Activated CD8-positive, alpha-beta memory T cell treated with anti-CD3 and anti-CD28 coated beads, Interleukin-2, amount 10 ng/mL, durations not matched to agents 7 days and 5 days (primary cell): Measurements from ENCODE around the gene FUNDC2. TPM values are rescaled to one million over a fixed set of nuclear protein-coding genes. Genes with fewer than 3 reads are reported as not detected.

Experiments
- ATAC-seq: fragments of 150-1000 bp; cut with Tn5 transposase; one replicate; pipeline ENCODE4 v1.10.0; 2021; ENCODE audit warnings: moderate library complexity
- CTCF ChIA-PET: fragments of 350-600 bp; sonication (Branson Sonifier 250); formaldehyde crosslinking; loops from one replicate; lab custom pipeline; 2021; ENCODE audit warnings: antibody characterized with exemption; lab: Charles Lee
- DNase-seq: peaks from one replicate; pipeline ENCODE4 v3.0.0-alpha.2; 2020
- H3K27ac Mint-ChIP-seq: one replicate; pipeline ENCODE4 v1.8.0; 2021; ENCODE audit warnings: mild to moderate bottlenecking, mixed read lengths
- H3K27me3 Mint-ChIP-seq: one replicate; pipeline ENCODE4 v1.8.0; 2021; ENCODE audit warnings: mixed read lengths
- H3K36me3 Mint-ChIP-seq: one replicate; pipeline ENCODE4 v1.8.0; 2021; ENCODE audit warnings: mild to moderate bottlenecking, mixed read lengths
- H3K4me1 Mint-ChIP-seq: one replicate; pipeline ENCODE4 v1.8.0; 2021; ENCODE audit warnings: mixed read lengths
- H3K4me3 Mint-ChIP-seq: one replicate; pipeline ENCODE4 v1.8.0; 2021; ENCODE audit warnings: mild to moderate bottlenecking, moderate library complexity, mixed read lengths
- H3K9me3 Mint-ChIP-seq: one replicate; pipeline ENCODE4 v1.8.0; 2022; ENCODE audit warnings: low read depth, mixed read lengths
- total RNA-seq, 2 experiments: library from RNA; stranded (reverse); gene quantifications; one replicate each; pipeline ENCODE4 v1.2.3, GENCODE V29; 2021

The FUNDC2 gene
- total RNA-seq, 2 experiments from 2014 or later: 44.3 to 52.6 TPM

- DNase-seq (no peak), ATAC-seq (no peak)
- no peaks in the 10 kb centered on the region for H3K9me3 Mint-ChIP-seq
- H3K27me3 Mint-ChIP-seq: no peaks in the 10 kb centered on the region
- H3K4me3 Mint-ChIP-seq: no peak overlapping the region
- H3K27ac Mint-ChIP-seq: no peak overlapping the region
- H3K4me1 Mint-ChIP-seq: peaks cover 2% of the 10 kb centered on the region
- CTCF ChIA-PET: no interaction called here
- peaks cover 43% of the 10 kb centered on the region for H3K36me3 Mint-ChIP-seq
Measured at GRCh38 chrX:155108427-155108826, 81.8 kb downstream of the FUNDC2 start.

Other genes starting within 250 kb of the FUNDC2 start
- 10 to 100 TPM; 29.0 to 37.4 TPM for gene MPP1, start 221.4 kb upstream of the FUNDC2 start, total RNA-seq
- gene SMIM9, start 192.2 kb upstream of the FUNDC2 start, total RNA-seq: under 1 TPM in 1 of 2 experiments, not detected in 1; 0.26 TPM
- gene F8A1, start 140.5 kb upstream of the FUNDC2 start, total RNA-seq: 10 to 100 TPM; 49.0 to 56.9 TPM
- gene F8, start 4.1 kb upstream of the FUNDC2 start, total RNA-seq: 10 to 100 TPM; 12.7 to 15.0 TPM
- gene CMC4, start 44.3 kb downstream of the FUNDC2 start, total RNA-seq: 1 to 10 TPM; 3.4 to 3.7 TPM
- 10 to 100 TPM; 23.1 to 25.3 TPM for gene MTCP1, start 44.3 kb downstream of the FUNDC2 start, total RNA-seq
- 10 to 100 TPM; 25.2 to 33.4 TPM for gene BRCC3, start 44.7 kb downstream of the FUNDC2 start, total RNA-seq
- 10 to 100 TPM; 54.1 to 68.9 TPM for gene VBP1, start 189.6 kb downstream of the FUNDC2 start, total RNA-seq
- 10 to 100 TPM in 1 of 2 experiments, 1 to 10 TPM in 1; 9.4 to 12.9 TPM for gene RAB39B, start 237.6 kb downstream of the FUNDC2 start, total RNA-seq